ENCODE results near the gene ZC3H12D.
"Not testable (repeated sequence)": the region's sequence is repeated elsewhere in the genome, so short reads cannot be mapped to it uniquely, and the experiment has no call there.

Gene ZC3H12D

GRCh38 chr6:149494810-149495209 lies 10.0 kb upstream of the ZC3H12D start:
- ATAC-seq (peak; percentile 93), DNase-seq (peak; percentile 56 to 76)
- peaks cover 88% of the 10 kb centered on the region for H3K4me1 Mint-ChIP-seq
- not testable (repeated sequence) for H3K9me3 Mint-ChIP-seq, H3K27me3 Mint-ChIP-seq
- peak overlapping the region; percentile 99 to 100 for H3K27ac Mint-ChIP-seq
- peak overlapping the region; percentile 75 to 80 for H3K4me3 Mint-ChIP-seq

DNA sequence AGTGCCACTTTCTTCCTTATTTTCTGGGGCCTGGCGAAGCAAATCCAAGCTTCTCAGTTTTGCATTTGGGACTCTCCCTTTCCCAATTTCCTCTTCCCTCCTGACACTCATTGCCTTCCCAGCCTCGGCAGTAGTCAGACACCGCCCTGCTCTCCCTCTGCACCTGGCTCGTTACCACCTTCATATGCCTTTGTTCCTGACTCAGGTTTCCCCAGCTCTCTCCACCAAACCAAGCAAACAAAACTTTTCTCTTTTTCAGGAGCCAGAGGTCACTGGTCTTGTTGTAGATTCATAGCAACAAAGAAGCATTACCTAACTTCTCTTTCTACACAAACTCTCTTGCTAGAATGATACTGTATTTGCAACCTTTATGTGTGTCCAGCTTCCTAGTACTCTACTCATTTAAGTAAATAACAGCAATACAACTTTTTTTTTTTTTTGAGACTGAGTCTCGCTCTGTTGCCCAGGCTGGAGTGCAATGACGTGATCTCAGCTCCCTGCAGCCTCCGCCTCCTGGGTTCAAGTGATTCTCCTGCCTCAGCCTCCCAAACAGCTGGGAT lies 9.0 kb upstream of the ZC3H12D start:
- ATAC-seq (no peak), DNase-seq (no peak)
- Mint-ChIP-seq H3K4me1 (peaks cover 92% of the 10 kb centered on the region), H3K4me3 (peak overlapping the region; percentile 2 to 27), H3K27me3 (no peaks in the 10 kb centered on the region), H3K27ac (peak overlapping the region; percentile 4 to 100), H3K9me3 (no peaks in the 10 kb centered on the region)

DNA sequence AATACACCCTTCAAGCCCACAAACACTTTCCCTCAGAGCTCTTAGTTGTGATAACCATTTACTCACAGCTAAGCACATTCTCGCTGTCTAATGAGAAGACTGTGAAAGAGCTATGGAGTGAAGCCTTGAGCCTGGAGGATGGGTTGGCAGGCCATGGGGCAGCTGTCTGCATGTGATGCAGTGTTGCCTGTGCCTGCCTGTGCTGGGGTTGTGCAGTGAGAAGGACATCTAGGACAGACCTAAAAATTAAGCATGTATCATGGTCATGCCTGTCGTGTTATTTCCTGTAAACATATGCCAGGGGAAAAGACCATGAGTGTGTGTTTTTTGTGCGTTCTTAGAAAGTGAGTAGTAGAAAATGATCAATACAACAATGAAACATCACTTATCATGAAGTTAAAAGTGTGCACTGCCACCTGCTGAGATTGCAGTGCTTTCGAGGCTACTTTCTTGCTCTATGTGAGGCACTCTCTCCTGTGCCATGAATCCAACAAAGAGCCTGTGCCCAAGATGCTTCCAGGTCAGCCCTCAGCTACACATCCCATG lies 8.1 kb upstream of the ZC3H12D start:
- Mint-ChIP-seq H3K27ac (peak overlapping the region in 1 of 2 donors; percentile 87), H3K27me3 (no peaks in the 10 kb centered on the region), H3K4me1 (peaks cover 89% of the 10 kb centered on the region), H3K9me3 (no peaks in the 10 kb centered on the region), H3K4me3 (no peak overlapping the region)
- DNase-seq (no peak), ATAC-seq (no peak)

DNA sequence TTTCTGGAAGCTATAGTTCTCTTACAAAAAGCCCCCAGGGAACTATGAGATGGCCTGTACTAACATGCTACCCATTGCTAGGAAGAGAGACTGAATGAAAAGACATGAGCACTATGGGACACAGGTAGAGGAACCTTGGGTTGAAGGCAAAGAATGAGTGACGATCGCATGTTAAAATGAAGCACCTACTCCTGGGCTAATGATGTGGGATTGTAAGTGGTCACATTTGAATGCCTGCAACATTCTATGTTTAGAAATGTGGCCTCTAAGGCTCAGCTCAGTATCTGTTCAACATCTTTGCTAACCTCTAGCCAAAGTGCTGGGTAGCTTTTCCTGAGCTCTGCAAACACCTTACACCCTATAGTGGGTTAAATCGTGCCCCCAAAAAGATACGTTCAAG lies 5.2 kb upstream of the ZC3H12D start:
- DNase-seq (no peak), ATAC-seq (no peak)
- H3K27ac Mint-ChIP-seq: peak overlapping the region in 1 of 2 donors; percentile 31
- H3K4me1 Mint-ChIP-seq: peaks cover 88% of the 10 kb centered on the region
- no peak overlapping the region for H3K4me3 Mint-ChIP-seq
- H3K27me3 Mint-ChIP-seq: no peaks in the 10 kb centered on the region
- H3K9me3 Mint-ChIP-seq: no peaks in the 10 kb centered on the region

DNA sequence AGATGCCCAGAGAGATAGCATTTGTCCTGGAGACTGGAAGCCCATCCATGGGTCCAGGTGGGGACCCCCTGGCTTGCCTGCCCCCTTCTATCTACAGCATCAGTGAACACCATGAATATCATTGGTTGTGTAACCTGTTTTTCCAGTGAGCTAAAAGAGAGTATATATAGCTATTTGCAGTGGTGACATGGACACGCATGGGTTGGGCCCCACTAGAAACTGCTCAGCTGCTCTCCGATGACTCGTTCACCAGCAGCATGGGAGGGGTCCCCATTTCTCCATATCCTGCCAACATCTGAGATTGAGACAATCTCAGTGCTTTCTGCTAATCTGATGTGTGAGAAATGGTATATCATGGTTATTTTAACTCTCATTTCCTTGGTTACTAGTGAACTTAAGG lies 4.0 kb upstream of the ZC3H12D start:
- DNase-seq: peak in 1 of 2 donors; percentile 55

GRCh38 chr6:149487316-149487715 lies 2.5 kb upstream of the ZC3H12D start:
- H3K27ac Mint-ChIP-seq: no peak overlapping the region
- DNase-seq: no peak
- peaks cover 73% of the 10 kb centered on the region for H3K4me1 Mint-ChIP-seq

More for the DNA sequence above, 4.0 kb upstream of the ZC3H12D start:
- Mint-ChIP-seq H3K4me3 (peak overlapping the region in 1 of 2 donors; percentile 7), H3K27me3 (no peaks in the 10 kb centered on the region), H3K27ac (peak overlapping the region in 1 of 2 donors; percentile 44), H3K4me1 (peaks cover 82% of the 10 kb centered on the region), H3K9me3 (no peaks in the 10 kb centered on the region)
- peak; percentile 31 for ATAC-seq

DNA sequence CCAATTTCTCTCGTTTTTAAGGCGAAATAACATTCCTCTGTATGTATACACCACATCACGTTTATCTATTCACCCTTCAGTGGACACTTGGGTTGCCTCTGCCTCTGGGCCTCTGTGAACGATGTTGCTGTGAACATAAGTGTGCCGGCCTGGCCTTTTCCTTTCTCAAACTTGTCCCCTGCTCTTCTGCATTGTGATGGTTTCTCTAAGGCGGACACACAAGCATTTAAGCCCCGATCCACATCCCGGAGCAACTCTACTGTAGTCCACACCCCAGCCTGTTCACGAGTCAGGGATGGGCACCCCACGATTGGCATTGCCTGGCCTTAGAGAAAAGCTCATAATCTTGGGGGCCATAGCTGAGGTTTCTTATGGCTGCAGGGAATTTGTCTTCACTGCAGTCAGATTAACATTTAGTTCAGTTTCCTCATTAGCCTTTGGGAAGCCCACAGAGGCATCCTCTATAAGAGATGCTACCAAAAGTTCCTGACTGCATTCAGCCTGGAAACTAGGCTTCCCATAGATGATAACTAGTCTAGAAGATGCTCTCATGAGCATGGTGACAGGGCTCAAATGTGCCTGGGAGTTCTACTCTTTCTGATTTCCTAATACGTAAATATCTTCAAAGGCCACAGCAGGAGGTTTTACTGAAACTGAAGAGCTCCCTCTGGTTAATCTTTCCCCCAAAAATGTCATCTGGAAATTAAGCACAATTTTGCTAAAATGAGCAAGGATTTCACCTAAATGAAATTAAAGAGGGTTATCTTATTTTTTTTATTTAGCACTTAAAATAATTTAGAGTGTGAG lies 762 bp downstream of the ZC3H12D start:
- Mint-ChIP-seq H3K4me3 (peak overlapping the region; percentile 97 to 98), H3K9me3 (no peaks in the 10 kb centered on the region), H3K27ac (peak overlapping the region; percentile 99), H3K27me3 (no peaks in the 10 kb centered on the region), H3K4me1 (peaks cover 80% of the 10 kb centered on the region)
- ATAC-seq: no peak
- DNase-seq: no peak

More at GRCh38 chr6:149487316-149487715, 2.5 kb upstream of the ZC3H12D start:
- H3K9me3 Mint-ChIP-seq: no peaks in the 10 kb centered on the region
- no peak for ATAC-seq
- H3K4me3 Mint-ChIP-seq: no peak overlapping the region
- H3K27me3 Mint-ChIP-seq: no peaks in the 10 kb centered on the region

DNA sequence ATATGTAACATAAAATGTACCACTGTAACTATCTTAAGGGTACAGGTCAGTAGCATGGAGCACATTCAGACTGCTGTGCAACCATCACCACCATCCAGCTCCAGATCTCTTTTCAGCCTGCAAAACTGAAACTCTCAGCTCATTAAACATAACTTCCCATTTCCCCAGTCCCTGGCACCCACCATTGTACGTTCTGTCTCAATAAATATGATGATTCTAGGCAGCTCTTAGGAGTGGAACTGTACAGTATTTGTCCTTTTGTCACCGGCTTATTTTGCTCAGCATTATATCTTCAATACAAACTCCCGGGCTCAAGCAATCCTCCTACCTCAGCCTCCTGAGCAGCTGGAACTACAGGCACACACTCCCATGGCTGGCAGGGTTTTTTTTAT lies 1.5 kb downstream of the ZC3H12D start:
- Mint-ChIP-seq H3K27me3 (no peaks in the 10 kb centered on the region), H3K27ac (peak overlapping the region; percentile 99), H3K4me1 (peaks cover 80% of the 10 kb centered on the region), H3K9me3 (no peaks in the 10 kb centered on the region), H3K4me3 (peak overlapping the region; percentile 97 to 98)
- no peak for ATAC-seq
- DNase-seq: no peak

DNA sequence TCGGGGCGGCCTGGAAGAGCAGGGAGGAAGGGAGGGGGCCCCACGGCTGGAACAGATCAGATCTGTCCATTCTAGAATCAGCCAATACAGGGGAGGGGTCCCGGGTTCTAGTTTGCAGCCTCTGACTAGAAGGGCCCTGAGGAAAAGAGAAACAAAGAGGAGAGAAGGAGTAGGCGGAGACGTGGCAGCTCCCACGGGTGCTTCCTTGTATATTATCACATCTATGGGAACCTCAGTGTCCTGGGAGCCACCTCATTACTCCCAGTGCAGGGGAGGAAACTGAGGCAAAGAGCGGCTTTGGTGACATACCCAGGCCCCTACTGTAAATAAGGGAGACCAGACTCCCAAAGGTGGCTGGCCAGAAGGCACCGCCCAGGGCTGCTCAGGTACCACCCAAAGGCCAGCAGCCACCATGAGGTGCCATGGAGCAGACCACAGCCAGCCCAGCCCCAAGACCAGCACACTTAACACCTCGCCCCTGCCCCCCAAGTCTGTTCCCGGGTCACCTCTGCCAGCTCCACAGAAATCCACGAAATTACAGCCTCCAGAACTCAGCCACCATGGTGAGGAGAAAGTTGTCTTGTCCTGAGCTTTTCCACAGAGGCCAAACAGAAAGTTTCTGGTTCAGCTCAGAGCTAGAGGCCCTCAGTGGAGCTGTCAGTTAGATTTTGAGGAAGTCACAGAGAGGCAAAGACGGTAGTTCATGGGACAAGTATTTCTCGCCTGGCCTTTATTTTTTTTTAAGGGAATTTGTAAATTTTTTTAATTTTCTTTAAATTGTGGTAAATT lies 2.1 kb downstream of the ZC3H12D start:
- DNase-seq (no peak), ATAC-seq (no peak)
- Mint-ChIP-seq H3K4me3 (peak overlapping the region; percentile 97 to 98), H3K27me3 (no peaks in the 10 kb centered on the region), H3K4me1 (peaks cover 78% of the 10 kb centered on the region), H3K27ac (peak overlapping the region; percentile 95 to 97), H3K9me3 (no peaks in the 10 kb centered on the region)

- H3K4me1 Mint-ChIP-seq: peaks cover 76% of the 10 kb centered on the region
- H3K27me3 Mint-ChIP-seq: no peaks in the 10 kb centered on the region
- H3K9me3 Mint-ChIP-seq: no peaks in the 10 kb centered on the region
- no peak for ATAC-seq
- H3K4me3 Mint-ChIP-seq: peak overlapping the region; percentile 97 to 98
- DNase-seq: no peak
- peak overlapping the region; percentile 75 to 90 for H3K27ac Mint-ChIP-seq
Observed at GRCh38 chr6:149480502-149481280, 4.1 kb downstream of the ZC3H12D start.

DNA sequence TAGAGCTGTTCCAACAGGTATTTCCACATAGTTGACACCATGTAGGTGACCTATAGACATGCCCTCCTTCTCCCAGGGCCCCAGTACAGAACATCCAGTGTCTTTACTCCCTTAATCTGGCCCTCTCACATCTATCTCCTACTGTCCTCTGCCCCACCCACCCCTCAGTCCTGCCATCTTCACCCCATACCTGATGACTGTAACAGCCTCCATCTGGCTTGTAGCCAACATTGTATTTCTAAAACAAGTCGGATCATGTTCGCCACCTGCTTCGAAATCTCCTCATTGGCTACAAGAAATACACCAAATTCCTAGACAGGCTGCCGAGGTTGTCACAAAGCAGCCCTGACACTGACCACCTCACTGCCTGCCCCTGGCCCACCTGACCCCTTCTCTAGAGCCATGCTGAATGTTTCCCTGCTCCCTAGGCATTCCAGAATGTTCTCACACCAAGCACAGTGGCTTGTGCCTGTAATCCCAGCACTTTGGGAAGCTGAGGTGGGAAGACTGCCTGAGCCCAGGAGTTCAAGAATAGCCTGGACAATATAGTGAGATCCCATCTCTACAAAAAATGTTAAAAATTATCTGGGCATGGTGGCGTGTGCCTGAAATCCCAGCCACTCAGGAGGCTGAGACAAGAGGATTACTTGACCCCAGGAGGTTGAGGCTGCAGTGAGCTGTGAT lies 6.0 kb downstream of the ZC3H12D start:
- H3K4me3 Mint-ChIP-seq: peak overlapping the region; percentile 24 to 63
- H3K27ac Mint-ChIP-seq: peak overlapping the region in 1 of 2 donors; percentile 81
- peaks cover 80% of the 10 kb centered on the region for H3K4me1 Mint-ChIP-seq
- no peaks in the 10 kb centered on the region for H3K9me3 Mint-ChIP-seq
- ATAC-seq: no peak
- no peak for DNase-seq
- no peaks in the 10 kb centered on the region for H3K27me3 Mint-ChIP-seq

DNA sequence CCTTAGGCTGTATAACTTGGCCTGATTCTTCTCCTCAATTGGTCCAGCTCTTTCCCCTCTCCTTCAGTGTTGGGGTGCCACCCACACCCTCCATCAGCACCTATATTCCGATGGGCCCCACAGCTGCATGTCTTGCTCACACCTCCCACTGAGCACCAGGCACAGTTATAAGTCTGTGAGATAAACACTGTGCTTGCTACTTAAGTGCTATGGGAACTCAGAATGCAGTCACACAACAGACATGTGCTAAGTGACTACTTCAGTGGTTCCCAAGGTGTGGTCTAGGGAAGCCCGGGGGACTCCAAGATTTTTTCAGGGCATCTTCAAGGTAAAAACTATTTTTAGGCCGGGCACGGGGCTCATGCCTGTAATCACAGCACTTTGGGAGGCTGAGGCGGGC lies 7.3 kb downstream of the ZC3H12D start:
- Mint-ChIP-seq H3K9me3 (no peaks in the 10 kb centered on the region), H3K4me1 (peaks cover 91% of the 10 kb centered on the region), H3K27me3 (no peaks in the 10 kb centered on the region), H3K27ac (no peak overlapping the region), H3K4me3 (peak overlapping the region in 1 of 2 donors; percentile 50)
- no peak for ATAC-seq
- DNase-seq: no peak

DNA sequence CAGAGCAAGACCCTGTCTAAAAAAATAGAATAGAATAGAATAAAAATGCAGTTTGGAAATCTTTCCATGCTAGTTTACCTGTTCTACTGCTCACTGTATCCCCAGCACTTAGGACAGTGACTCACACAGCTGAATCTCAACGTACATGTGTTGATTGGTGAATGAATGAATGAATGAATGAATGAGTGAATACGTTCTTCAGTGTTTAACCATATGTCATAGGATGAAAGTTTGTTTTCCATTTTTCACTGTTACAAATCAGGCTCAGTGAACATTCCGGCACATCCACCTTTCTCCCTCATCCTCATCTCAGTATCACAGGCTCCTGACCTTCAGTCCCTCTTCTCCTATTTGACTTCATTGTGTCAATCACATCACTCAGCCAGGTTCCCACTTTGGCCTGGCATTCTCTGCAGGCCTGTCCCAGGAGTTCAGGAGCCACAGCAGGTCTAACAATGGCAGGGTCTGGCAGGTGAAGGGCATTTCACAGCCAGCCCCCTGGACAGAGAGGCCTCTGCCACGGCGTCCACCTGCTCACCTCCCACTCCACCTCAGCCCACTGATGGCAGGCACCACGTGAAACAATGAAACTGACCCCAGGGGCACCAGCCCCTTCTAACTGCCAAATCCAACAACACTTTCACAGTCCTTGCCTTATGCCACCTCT lies 7.9 kb downstream of the ZC3H12D start:
- Mint-ChIP-seq H3K9me3 (no peaks in the 10 kb centered on the region), H3K27ac (no peak overlapping the region), H3K4me3 (peak overlapping the region in 1 of 2 donors; percentile 50), H3K4me1 (peaks cover 91% of the 10 kb centered on the region), H3K27me3 (no peaks in the 10 kb centered on the region)
- DNase-seq (no peak), ATAC-seq (no peak)

Data from stimulated activated naive CD8-positive, alpha-beta T cell treated with anti-CD3 and anti-CD28 coated beads, Interleukin-15, amount 100 ng/mL, for 72 hours (primary cell).